ENCODE results near the gene DRC7.

GRCh38 chr16:57656342-57656955 lies 38.2 kb upstream of the DRC7 start:
- no peak for TF ChIP-seq POLR2AphosphoS5 (IDR thresholded peaks at IDR 0.05; ENCODE audit: low read depth, low read length)
- no peak for TF ChIP-seq SIN3A (IDR thresholded peaks at IDR 0.05; ENCODE audit: borderline replicate concordance, insufficient read depth, low read length)
- no peak for TF ChIP-seq REST (IDR thresholded peaks at IDR 0.05; ENCODE audit: insufficient read depth in 1 of 2, low read depth in 2 of 2, low read length in 2 of 2)
- TF ChIP-seq FOXP2 (optimal IDR thresholded peaks at IDR 0.05; ENCODE audit: borderline replicate concordance, extremely low read depth, extremely low read length, insufficient read depth): no peak
- no peak for TF ChIP-seq TAF1 (IDR thresholded peaks at IDR 0.05; ENCODE audit: borderline replicate concordance, insufficient read depth, low read length)
